HG02943 (cell line): ENCODE data around the gene SIN3B.

Experiments
- ATAC-seq: cut with Tn5 transposase; IDR thresholded peaks from one replicate; pipeline ENCODE4 v1.9.1; 2021; ENCODE audit warnings: mild to moderate bottlenecking, low read depth, moderate library complexity; ENCODE audit not compliant: unreplicated experiment

The SIN3B gene

GRCh38 chr19:16901491-16902175 lies 72.4 kb downstream of the SIN3B start:
- no peak for ATAC-seq

- no peak for ATAC-seq
Measured at GRCh38 chr19:16902545-16902944, 73.3 kb downstream of the SIN3B start.

- ATAC-seq: no peak
Measured at GRCh38 chr19:16903347-16903746, 74.1 kb downstream of the SIN3B start.

GRCh38 chr19:16904599-16904998 lies 75.4 kb downstream of the SIN3B start:
- no peak for ATAC-seq

GRCh38 chr19:16908759-16909158 lies 79.6 kb downstream of the SIN3B start:
- no peak for ATAC-seq

- ATAC-seq: no peak
Measured at GRCh38 chr19:16911046-16911445, 81.8 kb downstream of the SIN3B start.

- no peak for ATAC-seq
Measured at GRCh38 chr19:16912780-16913179, 83.6 kb downstream of the SIN3B start.

GRCh38 chr19:16914421-16914820 lies 85.2 kb downstream of the SIN3B start:
- ATAC-seq: no peak

- ATAC-seq: no peak
Measured at GRCh38 chr19:16915135-16915534, 85.9 kb downstream of the SIN3B start.

- ATAC-seq: no peak
Measured at GRCh38 chr19:16915734-16916133, 86.5 kb downstream of the SIN3B start.

- no peak for ATAC-seq
Measured at GRCh38 chr19:16917401-16917800, 88.2 kb downstream of the SIN3B start.

GRCh38 chr19:16919496-16919895 lies 90.3 kb downstream of the SIN3B start:
- no peak for ATAC-seq

- no peak for ATAC-seq
Measured at GRCh38 chr19:16920816-16921529, 91.8 kb downstream of the SIN3B start.

- ATAC-seq: no peak
Measured at GRCh38 chr19:16921766-16922591, 92.8 kb downstream of the SIN3B start.

- ATAC-seq: no peak
Measured at GRCh38 chr19:16922592-16922934, 93.4 kb downstream of the SIN3B start.

GRCh38 chr19:16922949-16923348 lies 93.8 kb downstream of the SIN3B start:
- ATAC-seq: no peak

GRCh38 chr19:16927883-16928282 lies 98.7 kb downstream of the SIN3B start:
- ATAC-seq: no peak

- ATAC-seq: no peak
Measured at GRCh38 chr19:16928351-16928750, 99.2 kb downstream of the SIN3B start.

GRCh38 chr19:16928916-16929315 lies 99.7 kb downstream of the SIN3B start:
- ATAC-seq: no peak
